PC-3 (cell line): ENCODE data around the gene NAV1.

Experiments
- CTCF ChIP-seq: fragments of 300-600 bp; sonication (generic); conservative IDR thresholded peaks from 2 replicates; pipeline ENCODE4 v1.5.1; 2017; ENCODE audit warnings: antibody characterized with exemption, low read depth, mild to moderate bottlenecking, low read length
- EZH2 ChIP-seq: fragments of 300-600 bp; sonication (generic); IDR thresholded peaks from one replicate; pipeline ENCODE4 v1.6.1; 2017; ENCODE audit warnings: antibody characterized with exemption, mild to moderate bottlenecking, low read length; ENCODE audit not compliant: unreplicated experiment

GRCh38 chr1:201584471-201585092 is 45.7 kb downstream of the NAV1 start:
- no peak for TF ChIP-seq CTCF
- no peak for TF ChIP-seq EZH2
